Superior temporal gyrus (tissue), 1 donor: ENCODE measurements around the gene TIMP1.

Source experiments
- DNase-seq: peaks from one replicate; pipeline ENCODE4 v3.0.0-alpha.2; 2016; ENCODE audit errors: extremely low spot score

Gene TIMP1

GRCh38 chrX:47573341-47574075 lies 8.7 kb upstream of the TIMP1 start:
- DNase-seq, result no peak

GRCh38 chrX:47574076-47574546 lies 8.1 kb upstream of the TIMP1 start:
- DNase-seq, result no peak

- DNase-seq, result no peak
These were observed 7.5 kb upstream of the TIMP1 start for GRCh38 chrX:47574547-47575301.

DNA sequence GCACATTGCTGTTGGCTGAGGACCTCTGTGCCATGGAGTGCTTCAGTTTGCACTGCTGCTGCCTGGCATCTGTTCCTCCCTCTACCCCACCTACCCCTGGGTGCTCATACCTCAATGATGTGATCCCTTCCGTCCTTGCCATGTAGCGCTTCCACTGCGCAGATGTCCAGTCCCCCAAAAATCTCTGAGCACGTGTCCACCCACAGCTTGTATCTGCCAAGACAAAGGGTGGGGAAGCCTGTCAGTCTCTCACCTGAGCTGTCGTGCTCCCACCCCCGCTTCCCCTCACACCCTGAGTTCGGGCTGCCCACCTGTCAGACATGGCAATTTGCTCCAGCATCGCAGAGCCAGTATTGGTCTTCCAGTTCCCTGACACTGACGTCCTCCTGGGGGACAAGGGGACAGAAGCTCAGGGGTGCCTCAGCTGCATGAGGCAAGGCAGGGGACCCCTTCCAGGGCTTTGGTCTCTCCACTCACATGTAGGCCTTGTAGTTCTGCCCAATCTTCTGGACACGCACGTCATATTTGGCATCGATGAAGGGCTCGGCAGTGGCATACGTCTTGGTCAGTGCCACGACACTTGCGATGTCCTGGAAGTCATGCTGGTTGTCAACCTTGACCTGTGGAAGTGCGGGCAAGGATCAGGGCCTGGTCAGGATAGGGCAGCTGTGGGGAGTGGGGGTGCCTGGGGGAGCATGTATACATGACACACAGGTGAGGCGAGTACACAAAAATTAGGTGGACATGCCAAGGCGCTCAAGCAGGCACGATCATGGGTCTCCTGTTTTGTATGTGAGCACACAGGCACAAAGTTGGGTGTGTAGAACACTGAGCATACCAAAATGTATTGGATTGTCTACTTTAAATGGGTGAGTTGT lies 6.0 kb upstream of the TIMP1 start:
- no peak for DNase-seq

- no peak for DNase-seq
These were observed 4.8 kb upstream of the TIMP1 start for GRCh38 chrX:47577424-47577823.

DNA sequence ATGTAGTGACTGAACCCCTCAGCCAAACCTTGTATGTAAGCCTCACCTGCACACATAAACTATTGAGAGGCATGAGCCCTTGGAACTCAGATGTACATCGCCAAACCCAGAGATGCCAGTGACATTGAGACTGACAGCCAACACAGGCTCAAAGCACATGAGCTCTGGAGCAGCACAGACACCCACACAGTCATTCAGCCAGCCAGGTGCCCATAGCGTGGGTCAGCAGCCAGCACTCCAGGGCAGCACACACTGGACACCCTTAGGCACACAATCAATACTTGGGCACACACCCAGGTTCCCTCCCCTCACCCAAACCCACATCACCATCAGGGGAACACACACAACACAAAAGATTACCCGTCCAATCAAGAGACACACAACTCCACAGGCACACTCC lies 4.3 kb upstream of the TIMP1 start:
- no peak for DNase-seq

DNA sequence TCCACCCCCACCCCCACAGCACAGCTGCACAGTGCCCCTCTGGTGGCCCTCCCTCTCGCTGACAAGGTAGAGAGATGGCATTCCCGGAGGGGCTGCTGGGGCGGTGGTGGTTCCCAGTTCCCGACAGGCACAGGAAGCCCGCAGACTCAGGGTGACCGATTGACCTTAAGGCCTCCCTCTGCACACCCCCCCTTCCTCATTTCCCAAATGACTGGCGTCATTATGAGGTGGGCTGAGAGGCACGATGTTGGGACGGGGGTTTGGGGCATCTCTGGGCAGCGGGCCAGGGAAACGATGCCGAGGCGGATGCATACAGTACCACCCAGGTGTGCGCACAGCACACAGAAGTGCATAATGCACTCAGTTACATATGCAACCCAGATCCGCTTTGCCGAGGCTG lies 3.5 kb upstream of the TIMP1 start:
- DNase-seq, result no peak

GRCh38 chrX:47579537-47579936 lies 2.7 kb upstream of the TIMP1 start:
- no peak for DNase-seq

DNA sequence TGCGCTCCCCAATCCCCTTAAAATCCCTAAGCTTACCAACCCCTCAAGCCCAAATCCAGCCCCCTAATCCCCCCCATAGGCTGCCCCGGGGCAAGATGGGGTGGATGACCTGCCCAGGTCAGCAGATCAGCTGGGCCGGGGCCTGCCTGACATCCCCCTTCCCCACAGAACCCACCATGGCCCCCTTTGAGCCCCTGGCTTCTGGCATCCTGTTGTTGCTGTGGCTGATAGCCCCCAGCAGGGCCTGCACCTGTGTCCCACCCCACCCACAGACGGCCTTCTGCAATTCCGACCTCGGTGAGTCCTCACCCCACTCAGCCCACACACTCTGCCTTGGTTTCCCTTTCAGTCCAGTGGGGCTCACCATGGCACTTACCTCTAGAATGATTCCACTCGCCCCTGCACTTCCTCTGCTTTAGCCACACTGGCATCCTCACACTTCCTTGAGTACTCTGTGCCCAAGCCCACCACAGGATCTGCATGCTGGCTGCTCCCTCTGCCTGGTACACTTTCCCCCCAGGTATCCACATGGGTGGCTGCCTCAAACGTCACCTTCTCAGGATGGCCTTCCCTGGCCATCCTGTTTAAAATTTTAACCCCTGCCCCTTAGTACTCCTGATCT lies 1.1 kb downstream of the TIMP1 start:
- no peak for DNase-seq

DNA sequence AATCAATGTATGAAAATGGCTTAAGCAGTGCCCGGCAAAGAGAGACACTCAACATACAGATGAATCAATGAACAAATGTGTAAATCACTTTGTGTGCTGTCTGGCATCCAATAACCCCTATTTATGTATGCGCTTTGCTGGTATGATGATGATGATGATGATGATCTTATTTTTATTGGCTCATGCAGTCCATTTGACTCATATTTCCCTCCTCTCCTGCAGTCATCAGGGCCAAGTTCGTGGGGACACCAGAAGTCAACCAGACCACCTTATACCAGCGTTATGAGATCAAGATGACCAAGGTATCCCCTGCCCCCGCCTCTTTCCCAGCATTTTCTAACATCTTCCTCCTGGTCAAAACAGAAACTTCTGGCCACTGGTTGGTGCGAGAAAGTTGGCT lies 2.5 kb downstream of the TIMP1 start:
- DNase-seq, result no peak

- no peak for DNase-seq
These were observed 3.0 kb downstream of the TIMP1 start for GRCh38 chrX:47585273-47585672.

DNA sequence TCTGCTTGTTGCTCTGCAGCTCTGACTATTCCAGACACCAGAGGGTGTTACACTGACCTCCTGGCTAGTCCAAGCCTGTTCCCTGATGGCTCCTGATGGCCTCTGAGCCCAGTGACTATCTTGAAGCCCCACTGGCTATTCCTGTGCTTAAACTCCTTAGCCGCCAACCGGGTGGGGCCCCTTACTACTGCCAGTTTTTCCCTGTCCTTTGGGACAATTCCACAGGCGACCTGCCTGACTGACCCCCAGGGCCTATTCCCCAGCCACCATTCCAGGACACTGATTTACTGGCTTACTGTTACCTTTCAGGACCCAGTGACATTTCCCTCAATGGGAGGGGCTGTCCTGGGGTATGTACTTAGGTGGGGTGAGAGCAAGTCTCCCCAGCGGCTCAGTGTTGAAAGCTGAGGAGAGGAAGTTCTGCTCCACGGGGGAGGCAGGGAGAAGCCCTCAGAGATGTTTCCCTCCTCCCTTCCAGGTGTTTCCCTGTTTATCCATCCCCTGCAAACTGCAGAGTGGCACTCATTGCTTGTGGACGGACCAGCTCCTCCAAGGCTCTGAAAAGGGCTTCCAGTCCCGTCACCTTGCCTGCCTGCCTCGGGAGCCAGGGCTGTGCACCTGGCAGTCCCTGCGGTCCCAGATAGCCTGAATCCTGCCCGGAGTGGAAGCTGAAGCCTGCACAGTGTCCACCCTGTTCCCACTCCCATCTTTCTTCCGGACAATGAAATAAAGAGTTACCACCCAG lies 4.0 kb downstream of the TIMP1 start:
- DNase-seq, result no peak

GRCh38 chrX:47587091-47587891 lies 5.1 kb downstream of the TIMP1 start:
- no peak for DNase-seq

DNA sequence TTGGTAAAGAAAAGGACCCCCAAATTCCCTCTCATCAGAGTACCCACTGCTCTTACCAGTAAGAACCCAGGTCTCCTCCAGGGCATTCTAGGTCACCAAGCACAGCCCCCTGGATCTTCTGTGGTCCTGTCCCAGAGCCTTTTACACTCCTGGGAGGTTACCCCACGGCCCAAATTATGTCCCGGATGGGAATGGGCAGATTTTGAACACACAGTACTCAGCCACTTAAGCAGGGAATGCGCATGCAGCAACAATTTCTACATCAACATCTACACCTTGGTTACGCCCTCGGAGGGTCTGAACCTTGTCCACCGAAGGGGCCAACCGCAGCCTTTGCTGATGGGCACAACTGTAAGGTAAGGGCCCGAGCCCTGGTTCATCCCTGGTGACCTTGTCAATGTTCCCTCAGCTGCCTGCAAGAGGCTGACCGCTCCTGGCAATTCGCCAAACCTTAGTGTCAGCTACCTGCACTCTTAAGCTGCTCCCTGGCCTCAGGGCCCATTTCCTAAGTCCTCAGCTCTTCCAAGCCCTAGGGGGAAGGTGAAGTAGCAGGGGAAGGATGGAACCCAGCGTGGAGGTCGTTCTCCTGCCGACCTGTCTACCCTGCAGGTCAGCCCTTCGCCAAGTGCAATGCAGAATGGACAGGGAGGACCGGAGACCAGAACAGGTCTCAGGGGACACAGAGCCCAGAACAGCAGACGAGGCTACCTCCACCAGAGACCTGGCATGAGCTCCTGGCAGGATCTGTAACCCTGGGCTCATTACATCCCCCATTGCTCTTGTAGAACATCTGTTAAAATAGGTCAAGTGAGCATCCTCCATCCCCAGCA lies 5.9 kb downstream of the TIMP1 start:
- DNase-seq, result no peak

DNA sequence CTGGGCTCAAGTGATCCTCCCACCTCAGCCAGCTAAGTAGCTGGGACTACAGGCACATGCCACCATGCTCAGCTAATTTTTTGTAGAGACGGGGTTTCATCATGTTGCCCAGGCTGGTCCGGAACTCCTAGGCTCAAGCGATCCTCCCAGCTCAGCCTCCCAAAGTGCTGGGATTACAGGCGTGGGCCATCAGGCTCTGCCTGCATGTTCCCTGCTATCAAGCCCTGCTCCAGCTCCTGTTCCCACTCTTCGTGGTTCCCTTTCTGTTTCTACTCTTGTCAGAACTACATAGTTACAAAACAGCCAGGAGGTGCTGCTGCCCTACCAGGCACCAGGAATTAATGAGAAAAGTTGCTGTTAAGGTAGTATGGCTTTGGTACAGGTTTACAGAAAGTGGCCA lies 8.7 kb downstream of the TIMP1 start:
- no peak for DNase-seq

- no peak for DNase-seq
These were observed 11.3 kb downstream of the TIMP1 start for GRCh38 chrX:47593522-47593921.

DNA sequence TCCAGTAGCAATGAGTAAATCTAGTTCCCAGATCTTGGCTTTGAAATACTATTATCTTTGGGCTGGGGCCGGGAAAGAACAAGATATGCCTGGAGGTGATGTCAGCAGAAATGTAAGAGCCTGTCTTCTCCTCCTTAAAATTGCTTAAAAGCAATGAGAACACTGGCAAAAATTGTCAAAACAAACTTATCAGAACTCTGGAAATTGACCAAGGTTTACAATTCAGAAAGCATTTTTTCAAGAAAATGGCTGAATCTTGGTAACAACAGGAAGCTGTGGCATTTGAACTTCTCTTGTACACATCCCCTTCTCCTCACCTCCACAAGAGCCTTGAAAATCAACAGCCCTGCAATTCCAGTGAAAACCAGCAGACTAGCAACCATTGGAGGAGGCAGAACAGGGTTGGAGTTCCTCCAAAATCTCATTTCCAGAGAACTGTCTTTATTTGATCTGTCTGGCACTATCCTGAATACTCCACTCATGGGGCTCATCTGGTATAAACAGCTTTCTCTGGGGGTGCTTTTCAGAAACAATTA lies 13.5 kb downstream of the TIMP1 start:
- DNase-seq, result no peak

DNA sequence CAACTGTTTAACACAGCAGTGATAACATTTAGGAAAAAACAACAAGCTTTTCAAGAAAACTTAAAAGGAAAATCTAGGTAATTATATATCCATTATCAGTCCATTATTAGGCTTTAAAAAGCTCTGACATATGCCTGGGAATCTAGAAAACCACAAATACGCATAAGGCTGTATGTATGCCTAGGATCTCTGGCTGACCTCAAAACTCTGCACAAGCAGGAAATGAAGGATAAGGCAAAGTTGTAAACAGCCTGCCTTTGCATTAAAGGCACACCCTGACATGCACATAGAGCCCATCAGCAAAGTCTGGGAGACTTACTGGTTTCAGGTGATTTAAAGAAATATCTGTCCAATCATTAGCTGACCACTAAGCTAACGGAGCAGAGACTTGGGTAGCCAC lies 14.0 kb downstream of the TIMP1 start:
- DNase-seq, result no peak

DNA sequence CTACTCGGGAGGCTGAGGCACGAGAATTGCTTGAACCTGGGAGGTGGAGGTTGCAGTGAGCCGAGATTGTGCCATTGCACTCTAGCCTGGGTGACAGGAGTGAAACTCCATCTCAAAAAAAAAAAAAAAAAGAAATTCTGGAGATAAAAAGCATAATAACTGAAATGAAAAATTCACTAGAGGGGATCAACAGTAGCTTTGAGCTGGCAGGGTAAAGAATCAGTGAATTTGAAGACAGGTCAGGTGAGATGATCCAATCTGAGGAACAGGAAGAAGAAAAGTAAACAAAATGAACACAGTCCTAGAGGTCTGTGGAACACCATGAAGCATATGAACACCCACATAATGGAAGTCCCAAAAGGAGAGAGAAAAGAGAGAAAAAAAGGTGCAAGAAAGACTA lies 15.0 kb downstream of the TIMP1 start:
- no peak for DNase-seq
